GM18873 (cell line): ENCODE results near the gene PC.

Source experiments
- ATAC-seq: cut with Tn5 transposase; IDR thresholded peaks from one replicate; pipeline ENCODE4 v1.9.1; 2021; ENCODE audit warnings: mild to moderate bottlenecking, moderate library complexity, moderate number of reproducible peaks; ENCODE audit not compliant: unreplicated experiment, low FRiP score

Gene PC

GRCh38 chr11:66858186-66858938 is 99.8 kb downstream of the PC start:
- no peak for ATAC-seq

GRCh38 chr11:66857927-66858185 is 100.3 kb downstream of the PC start:
- no peak for ATAC-seq

GRCh38 chr11:66857234-66857926 is 100.8 kb downstream of the PC start:
- ATAC-seq, result no peak

- no peak for ATAC-seq
Observed at GRCh38 chr11:66856496-66857233, 101.5 kb downstream of the PC start, which contains the start of gene LRFN4. TSS of gene LRFN4 (plus strand) at chr11:66857064. CDS start at chr11:66857745, 681 bp downstream.

DNA sequence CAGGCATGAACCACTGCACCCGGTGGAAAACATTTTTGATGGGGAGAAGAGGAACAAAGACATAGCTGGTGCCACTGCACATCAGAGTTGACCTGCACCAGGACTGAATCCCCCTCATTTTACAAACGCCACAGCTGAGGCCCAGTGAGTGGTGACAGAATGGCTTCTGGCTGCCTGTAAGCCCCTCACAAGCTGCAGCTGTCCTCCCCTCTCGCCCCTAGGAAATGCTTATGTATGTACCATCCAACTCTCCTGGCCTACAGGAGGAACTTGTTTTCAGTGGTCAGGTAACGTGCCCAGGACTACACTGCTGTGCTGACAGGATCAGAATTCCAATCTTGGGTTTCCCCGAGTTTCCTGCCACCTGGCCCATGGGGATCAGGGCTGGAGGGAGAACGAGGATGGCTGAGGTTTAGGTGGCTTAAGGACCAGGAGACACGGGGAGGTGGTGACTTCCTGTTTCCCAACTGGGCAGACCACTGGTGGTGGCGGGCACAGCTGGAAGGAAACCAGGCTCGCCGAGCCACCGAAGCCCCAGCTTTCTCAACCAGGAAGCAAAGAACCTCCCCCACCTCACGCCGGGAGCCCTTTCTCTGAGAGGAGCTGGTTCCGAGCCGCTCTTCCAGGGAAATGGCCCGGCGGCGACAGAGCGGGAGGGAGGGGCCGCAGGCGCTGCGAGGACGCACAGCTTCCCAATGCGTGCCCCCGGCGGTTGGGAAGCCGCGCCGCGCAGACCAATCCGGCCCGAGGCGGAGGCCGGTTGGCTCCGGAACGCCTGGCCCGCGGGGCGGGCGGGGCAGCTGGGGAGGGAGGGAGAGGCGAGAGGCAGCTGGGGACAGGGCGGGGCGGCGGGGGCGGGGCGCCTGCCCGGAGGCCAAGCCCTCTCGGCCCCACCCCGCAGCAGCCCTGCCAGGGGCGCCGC is 102.3 kb downstream of the PC start:
- ATAC-seq, result no peak

DNA sequence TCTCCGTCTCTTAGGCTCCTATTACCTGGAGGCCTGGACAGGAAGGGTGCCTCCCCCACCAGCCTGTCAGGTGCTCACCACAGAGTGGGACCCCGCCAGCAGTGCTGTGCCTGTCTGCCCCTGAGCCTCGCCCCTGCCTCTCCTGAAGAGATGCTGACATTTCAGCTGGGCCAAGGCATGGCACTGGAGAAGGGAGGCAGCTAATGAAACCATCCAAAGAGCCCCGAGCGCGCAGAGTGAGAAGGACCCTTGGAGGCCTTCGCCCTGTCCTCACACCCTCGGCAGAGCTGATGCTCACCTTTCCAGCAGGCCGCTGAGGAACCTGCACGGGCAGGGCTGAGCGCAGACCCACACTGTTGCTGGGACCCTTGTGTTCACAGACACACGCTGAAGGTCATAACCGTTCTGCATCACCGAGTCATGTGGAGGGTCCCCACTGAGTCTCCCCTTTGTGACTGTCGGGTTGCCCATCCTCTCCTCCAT is 103.4 kb downstream of the PC start:
- no peak for ATAC-seq

DNA sequence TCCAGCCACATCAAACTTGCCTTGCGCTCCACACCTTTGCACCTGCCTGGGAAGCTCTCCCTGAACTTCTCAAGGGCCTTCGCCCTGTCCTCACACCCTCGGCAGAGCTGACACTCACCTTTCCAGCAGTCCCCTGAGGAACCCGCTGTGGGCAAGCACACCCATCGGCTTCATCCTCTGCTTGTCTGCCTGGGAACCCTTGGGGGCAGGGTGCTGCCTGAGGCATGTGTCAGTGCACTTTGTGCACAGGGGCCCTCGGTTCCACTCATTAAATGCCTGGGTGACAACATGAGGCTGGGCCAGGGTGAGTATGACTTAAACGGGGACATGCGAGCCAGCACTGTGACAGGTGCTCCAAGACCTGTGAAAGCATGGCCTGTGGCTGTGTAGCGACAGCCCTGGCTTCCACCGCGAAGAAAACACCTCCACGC is 103.9 kb downstream of the PC start:
- no peak for ATAC-seq

- no peak for ATAC-seq
Observed at GRCh38 chr11:66853242-66854229, 104.6 kb downstream of the PC start.

DNA sequence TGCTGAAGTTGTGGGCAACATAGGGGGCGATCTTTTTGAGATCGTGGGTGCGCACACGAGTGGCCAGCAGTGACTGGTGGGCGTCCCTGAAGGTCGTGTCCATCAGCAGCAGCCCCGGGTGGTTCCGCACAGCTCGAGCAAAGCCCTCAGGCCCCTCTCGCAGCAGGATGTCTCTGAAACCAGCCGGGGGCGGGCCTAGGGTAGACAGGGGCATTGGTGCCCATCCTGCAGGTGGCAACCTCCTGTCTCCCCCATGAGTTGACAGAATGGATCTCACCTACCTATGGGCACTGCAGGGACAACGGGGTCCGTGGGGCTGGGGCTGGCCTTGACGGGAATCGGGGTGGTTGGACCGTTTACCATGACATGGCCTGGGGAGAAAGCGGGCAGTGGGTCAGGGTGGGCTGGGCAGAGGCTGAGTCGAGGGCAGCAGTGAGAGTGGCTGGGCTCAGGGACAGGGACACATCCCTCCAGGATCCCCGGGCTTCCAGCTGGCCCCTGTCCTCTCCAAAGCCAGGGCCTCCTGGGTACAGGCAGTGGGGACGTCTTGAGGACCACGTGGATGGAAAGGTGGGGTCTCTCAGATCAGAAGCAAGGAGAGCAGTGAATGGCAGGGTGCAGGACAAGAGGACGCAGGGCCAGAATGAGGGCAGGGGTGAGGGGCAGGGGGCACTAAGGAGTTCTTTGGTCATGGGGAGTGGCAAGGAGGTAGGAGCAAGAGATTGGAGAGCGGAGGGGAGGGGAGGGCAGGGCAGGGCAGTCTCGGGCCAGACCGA is 105.5 kb downstream of the PC start:
- ATAC-seq, result no peak

DNA sequence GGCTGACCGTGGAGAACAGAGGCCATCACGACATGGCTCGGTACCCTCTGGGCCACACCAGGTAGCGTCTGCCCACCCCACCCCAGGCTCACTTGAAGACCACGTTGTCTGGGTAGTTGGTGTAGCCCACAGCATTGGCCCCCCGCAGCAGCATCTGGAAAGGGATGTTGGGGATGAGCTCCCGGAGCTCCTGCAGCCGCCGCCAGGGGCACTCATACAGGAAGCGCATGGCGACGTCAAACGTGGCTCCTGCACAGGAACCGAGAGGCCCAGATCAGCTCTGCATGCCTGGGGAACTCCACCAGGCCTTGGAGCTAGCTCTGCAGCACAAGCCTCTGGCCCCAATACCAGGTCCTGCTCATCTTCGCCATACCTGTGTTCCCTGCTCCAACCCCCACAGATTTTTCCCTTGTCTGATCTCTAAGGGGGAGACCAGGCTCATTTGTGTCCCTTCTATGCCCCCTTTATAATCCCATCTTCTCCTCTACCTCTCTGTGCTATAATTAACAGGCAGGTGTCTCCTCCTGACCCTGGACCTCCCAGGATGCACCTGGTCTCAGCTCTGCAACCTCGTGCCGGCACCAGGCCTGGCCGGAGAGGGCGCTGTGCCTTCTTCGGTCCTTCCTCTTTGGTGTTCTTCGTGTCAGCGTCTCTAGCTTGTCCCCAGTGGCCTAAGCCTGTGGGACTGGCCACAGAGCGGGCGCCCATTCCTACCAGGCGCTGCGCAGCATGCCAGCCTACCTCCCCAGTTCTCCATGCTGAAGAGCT is 106.3 kb downstream of the PC start:
- ATAC-seq, result no peak

- no peak for ATAC-seq
Observed at GRCh38 chr11:66851239-66851596, 107.0 kb downstream of the PC start.

DNA sequence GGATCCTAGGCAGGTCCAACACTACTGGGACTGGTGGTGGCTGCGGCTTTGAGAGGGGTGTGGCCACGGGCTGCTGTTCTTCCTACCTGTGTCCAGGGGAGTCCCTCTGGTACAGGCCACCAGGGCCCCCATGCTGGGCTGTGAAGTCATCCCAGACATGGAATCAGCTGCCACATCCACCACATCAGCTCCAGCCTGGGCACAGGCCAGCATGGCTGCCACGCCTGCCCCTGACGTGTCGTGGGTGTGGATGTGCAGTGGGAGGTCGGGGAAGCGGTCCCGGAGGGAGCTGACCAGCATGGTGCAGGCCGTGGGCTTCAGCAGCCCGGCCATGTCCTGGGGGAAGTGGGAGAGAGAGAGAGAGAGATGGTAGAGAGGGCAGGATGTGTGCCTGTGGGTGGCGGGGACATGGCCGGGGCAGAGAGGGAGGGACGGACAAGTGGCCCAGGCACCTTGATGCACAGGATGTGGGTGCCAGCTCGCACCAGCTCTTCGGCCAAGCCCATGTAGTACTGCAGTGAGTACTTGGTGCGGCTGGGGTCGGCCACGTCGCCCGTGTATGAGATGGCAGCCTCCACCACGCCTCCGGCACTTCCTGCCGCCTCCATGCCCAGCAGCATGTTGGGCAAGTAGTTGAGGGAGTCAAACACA is 107.5 kb downstream of the PC start:
- no peak for ATAC-seq

DNA sequence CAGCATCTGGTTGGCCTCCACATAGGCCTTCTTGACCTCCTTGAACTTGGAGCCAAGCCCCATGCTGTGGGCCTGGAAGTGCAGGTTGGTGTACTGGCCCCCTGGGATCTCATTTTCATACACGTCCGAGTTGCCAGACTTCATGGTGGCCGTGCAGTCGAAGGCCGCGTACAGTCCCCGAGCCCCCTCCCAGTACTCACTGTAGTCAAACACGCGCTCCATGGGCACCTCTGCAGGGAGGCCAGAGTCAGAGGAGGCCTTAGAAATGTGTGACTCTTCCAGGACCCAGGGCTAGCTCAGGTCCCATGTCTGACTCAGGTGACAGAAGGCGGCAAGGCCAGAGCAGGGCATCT is 108.0 kb downstream of the PC start:
- no peak for ATAC-seq

GRCh38 chr11:66849501-66850234 is 108.5 kb downstream of the PC start:
- no peak for ATAC-seq

DNA sequence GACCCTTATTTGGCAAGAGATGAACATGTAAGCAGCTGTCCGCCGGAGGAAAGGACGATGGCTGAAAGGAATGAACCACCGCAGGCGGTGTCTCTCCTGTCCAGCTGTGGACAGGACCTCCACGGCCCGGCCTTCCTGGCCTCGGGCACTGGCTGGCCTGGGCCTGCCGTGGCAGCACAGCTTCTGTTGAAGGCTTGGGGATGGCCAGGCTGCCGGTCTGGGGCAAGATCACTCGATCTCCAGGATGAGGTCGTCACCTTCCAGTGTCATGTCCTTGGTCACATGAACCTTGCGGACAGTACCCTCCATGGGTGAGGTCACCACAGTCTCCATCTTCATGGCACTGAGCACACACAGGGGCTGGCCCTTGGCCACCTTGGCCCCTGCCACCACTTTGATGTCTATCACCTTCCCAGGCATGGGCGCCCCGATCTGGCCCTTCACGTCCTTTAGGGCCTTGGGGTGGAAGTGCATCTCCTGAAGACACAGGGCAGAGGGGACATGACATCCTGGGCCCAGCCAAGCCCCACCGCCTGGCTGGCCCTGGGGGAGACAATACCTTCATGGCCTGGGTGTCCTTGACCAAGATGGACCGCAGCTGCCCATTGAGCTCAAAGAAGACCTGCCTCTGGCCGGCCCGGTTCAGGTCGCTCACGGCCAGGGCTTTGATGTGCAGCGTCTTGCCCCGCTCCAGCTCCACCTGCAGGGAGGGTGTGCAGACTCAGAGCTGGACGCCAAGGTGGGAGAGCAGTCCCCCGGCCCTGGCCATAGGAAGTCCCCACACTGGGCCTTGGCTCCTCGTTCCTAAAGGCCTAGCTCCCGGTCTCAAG is 109.3 kb downstream of the PC start:
- no peak for ATAC-seq
